Measurements from ENCODE around the gene TRIB2. TPM values are rescaled to one million over a fixed set of nuclear protein-coding genes. Genes with fewer than 3 reads are reported as not detected.

The TRIB2 gene
- total RNA-seq, 2 experiments from 2014 or later = 9.2 to 11.0 TPM

GRCh38 chr2:12710301-12710700 is 6.4 kb upstream of the TRIB2 start:
- Mint-ChIP-seq H3K4me1 (ENCODE audit: low read depth) (peaks cover 38% of the 10 kb centered on the region), H3K36me3 (ENCODE audit: low read depth) (no peaks in the 10 kb centered on the region), H3K27me3 (no peaks in the 10 kb centered on the region), H3K4me3 (no peak overlapping the region), H3K9me3 (peaks cover 5% of the 10 kb centered on the region), H3K27ac (no peak overlapping the region)
- intact Hi-C loops (cut with micrococcal nuclease) = no loop called here
- TF ChIP-seq, protein P1, sequence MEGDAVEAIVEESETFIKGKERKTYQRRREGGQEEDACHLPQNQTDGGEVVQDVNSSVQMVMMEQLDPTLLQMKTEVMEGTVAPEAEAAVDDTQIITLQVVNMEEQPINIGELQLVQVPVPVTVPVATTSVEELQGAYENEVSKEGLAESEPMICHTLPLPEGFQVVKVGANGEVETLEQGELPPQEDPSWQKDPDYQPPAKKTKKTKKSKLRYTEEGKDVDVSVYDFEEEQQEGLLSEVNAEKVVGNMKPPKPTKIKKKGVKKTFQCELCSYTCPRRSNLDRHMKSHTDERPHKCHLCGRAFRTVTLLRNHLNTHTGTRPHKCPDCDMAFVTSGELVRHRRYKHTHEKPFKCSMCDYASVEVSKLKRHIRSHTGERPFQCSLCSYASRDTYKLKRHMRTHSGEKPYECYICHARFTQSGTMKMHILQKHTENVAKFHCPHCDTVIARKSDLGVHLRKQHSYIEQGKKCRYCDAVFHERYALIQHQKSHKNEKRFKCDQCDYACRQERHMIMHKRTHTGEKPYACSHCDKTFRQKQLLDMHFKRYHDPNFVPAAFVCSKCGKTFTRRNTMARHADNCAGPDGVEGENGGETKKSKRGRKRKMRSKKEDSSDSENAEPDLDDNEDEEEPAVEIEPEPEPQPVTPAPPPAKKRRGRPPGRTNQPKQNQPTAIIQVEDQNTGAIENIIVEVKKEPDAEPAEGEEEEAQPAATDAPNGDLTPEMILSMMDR (IDR thresholded peaks at IDR 0.05) = no peak
- ATAC-seq (no peak), DNase-seq (no peak)
- CTCF ChIA-PET = interaction anchor here (0.6 to 2.2 kb wide), 3 partner anchors 8 to 297 kb away, joined by 3 to 5 read pairs (median 3); no protein-coding TSS in a partner anchor
- POLR2A ChIA-PET = interaction anchor here (0.6 to 1.7 kb wide), 2 partner anchors 11 to 19 kb away, joined by 3 to 5 read pairs; no protein-coding TSS in a partner anchor

DNA sequence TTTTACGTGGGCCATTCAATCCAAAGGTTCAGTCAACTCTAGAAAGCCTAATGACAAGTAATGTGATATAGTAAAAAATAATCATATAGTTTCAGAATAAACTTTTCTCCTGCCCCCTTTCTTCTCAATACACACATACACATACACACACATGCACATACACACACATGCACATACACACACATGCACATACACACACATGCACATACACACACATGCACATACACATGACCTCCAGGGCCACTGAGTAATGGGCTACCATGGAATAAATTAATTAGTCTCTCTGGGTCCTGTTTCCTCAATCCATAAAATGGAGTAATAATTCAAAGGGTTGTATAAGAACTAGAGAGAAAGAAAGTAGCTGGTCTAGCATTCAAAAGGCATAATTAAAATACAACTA is 5.4 kb upstream of the TRIB2 start:
- no peak for ATAC-seq
- Mint-ChIP-seq H3K27me3 (no peaks in the 10 kb centered on the region), H3K27ac (no peak overlapping the region), H3K36me3 (ENCODE audit: low read depth) (no peaks in the 10 kb centered on the region), H3K4me3 (no peak overlapping the region), H3K4me1 (ENCODE audit: low read depth) (peaks cover 42% of the 10 kb centered on the region), H3K9me3 (no peaks in the 10 kb centered on the region)
- TF ChIP-seq, protein P1 (IDR thresholded peaks at IDR 0.05) = no peak
- ChIA-PET CTCF (interaction anchor here (1.2 to 2.2 kb wide), 2 partner anchors 9 to 155 kb away, joined by 3 to 5 read pairs; no protein-coding TSS in a partner anchor), POLR2A (no interaction called here)
- intact Hi-C loops (cut with micrococcal nuclease) = no loop called here
- DNase-seq = no peak

DNA sequence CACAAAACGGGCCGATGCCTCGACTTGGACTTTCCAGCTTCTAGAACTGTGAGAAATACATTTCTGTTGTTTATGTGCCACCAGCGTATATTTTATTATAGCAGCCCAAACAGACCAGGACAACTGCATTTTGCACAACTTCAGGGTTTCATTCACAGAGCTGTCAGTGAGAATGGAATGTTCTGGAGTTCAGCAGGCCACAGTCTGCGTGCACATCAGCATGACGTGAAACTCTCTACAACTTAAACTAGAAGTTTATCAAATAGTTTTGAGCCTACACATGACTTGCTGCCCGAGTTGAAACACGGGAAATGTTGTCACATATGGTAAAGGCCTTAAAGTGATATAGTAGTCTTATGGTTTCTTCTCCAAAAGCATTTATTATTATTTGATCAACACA is 3.9 kb upstream of the TRIB2 start:
- Mint-ChIP-seq H3K4me3 (no peak overlapping the region), H3K27me3 (no peaks in the 10 kb centered on the region), H3K36me3 (ENCODE audit: low read depth) (no peaks in the 10 kb centered on the region), H3K9me3 (no peaks in the 10 kb centered on the region), H3K27ac (no peak overlapping the region), H3K4me1 (ENCODE audit: low read depth) (peaks cover 39% of the 10 kb centered on the region)
- DNase-seq (no peak), ATAC-seq (no peak)
- intact Hi-C loops (cut with micrococcal nuclease) = no loop called here
- TF ChIP-seq, protein P1 (IDR thresholded peaks at IDR 0.05) = no peak
- POLR2A ChIA-PET = no interaction called here
- CTCF ChIA-PET = interaction anchor here (1.5 kb wide), 1 partner anchor 849 kb away, joined by 3 read pairs; no protein-coding TSS in a partner anchor

DNA sequence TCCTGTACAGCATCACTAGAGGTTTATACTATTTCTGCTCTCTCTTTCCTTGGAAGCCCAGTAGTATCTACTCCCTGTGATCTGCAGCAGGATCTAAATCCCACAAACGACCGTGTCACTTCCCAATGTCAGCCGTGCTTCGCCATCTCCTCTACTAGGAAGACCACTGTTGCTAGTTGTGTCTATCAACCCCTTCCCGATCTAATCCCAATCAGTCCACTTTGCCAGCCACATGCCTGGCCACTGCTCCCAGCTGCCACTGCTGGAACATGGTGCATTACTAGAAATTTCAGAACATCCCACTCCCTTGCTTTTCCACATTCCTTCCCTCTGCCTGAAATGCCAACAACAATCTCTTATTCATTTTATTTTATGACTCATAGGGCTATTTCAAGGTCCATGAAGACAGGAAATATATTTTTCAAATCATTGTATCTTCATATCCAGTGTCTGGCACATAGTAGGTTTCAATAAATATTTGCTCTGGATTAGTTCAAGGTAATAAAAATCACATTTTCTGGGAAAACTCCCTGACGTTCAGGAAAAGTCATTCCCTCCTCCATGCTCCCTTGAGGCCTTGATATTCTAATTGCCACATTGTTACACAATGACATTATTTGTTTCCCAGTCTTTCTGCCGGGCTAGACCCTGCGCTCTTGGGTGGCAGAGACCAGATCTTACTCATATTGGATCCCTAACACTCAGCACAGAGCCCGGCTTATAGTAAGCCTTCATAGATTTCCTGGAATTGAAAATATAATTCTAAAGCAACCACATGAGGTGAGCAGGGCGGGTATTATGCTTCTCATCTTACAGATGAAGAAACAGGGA is 2.1 kb upstream of the TRIB2 start:
- Mint-ChIP-seq H3K4me3 (no peak overlapping the region), H3K36me3 (ENCODE audit: low read depth) (no peaks in the 10 kb centered on the region), H3K27ac (no peak overlapping the region), H3K27me3 (no peaks in the 10 kb centered on the region), H3K9me3 (no peaks in the 10 kb centered on the region), H3K4me1 (ENCODE audit: low read depth) (peaks cover 34% of the 10 kb centered on the region)
- TF ChIP-seq, protein P1 (IDR thresholded peaks at IDR 0.05) = no peak
- ChIA-PET CTCF (interaction anchor here (0.7 to 4.2 kb wide), 9 partner anchors 10 to 886 kb away, joined by 3 to 28 read pairs (median 14); no protein-coding TSS in a partner anchor), POLR2A (no interaction called here)
- intact Hi-C loops (cut with micrococcal nuclease) = loop anchor here (5.0 kb wide), 4 partner anchors 212 to 422 kb away; no protein-coding TSS in a partner anchor
- ATAC-seq (no peak), DNase-seq (no peak)

Measured in activated CD8-positive, alpha-beta T cell treated with anti-CD3 and anti-CD28 coated beads for 36 hours (primary cell).